HL-60 (cell line): Measurements from ENCODE around the gene EFNA5.

ENCODE experiments used
- DNase-seq, 2 experiments: peaks; one replicate each; pipeline ENCODE4 v3.0.0-alpha.2; 2010 to 2020; ENCODE audit warnings: low read depth in 1 of 2, low spot score in 1 of 2
- H3K27ac ChIP-seq: fragments of 250-450 bp; sonication (Bioruptor Pico); replicated peaks from 2 replicates; pipeline ENCODE4 v1.5.1; 2020; ENCODE audit warnings: mild to moderate bottlenecking, moderate library complexity
- H3K27me3 ChIP-seq: fragments of 250-450 bp; sonication (Bioruptor Pico); 2 replicates; pipeline ENCODE4 v1.5.1; 2021; ENCODE audit warnings: mild to moderate bottlenecking, moderate library complexity; ENCODE audit not compliant: insufficient read depth, poor library complexity, severe bottlenecking
- H3K4me3 ChIP-seq: replicated peaks from 2 replicates; pipeline ENCODE4 v1.5.1; 2011; ENCODE audit warnings: mild to moderate bottlenecking, control low read depth, low read length; ENCODE audit not compliant: insufficient read depth
- CTCF ChIP-seq: IDR thresholded peaks from one replicate; pipeline ENCODE4 v1.5.1; 2011; ENCODE audit warnings: low read length, control low read depth, inconsistent platforms; ENCODE audit not compliant: insufficient read depth
- GABPA ChIP-seq: IDR thresholded peaks from 2 replicates; pipeline ENCODE4 v1.6.1; 2012; ENCODE audit warnings: low read depth
- POLR2AphosphoS5 ChIP-seq: IDR thresholded peaks from 2 replicates; pipeline ENCODE4 v1.6.1; 2012; ENCODE audit warnings: low read depth
- REST ChIP-seq: IDR thresholded peaks from 2 replicates; pipeline ENCODE4 v1.6.1; 2012; ENCODE audit warnings: low read depth; ENCODE audit not compliant: insufficient replicate concordance
- SPI1 ChIP-seq: IDR thresholded peaks from 2 replicates; pipeline ENCODE4 v1.6.1; 2012; ENCODE audit warnings: low read depth, mild to moderate bottlenecking, borderline replicate concordance

The EFNA5 gene

GRCh38 chr5:107387526-107388140 lies 283.1 kb downstream of the EFNA5 start:
- no peak for DNase-seq
- TF ChIP-seq POLR2AphosphoS5 = no peak
- no peak for TF ChIP-seq REST
- TF ChIP-seq CTCF = no peak
- TF ChIP-seq SPI1 = no peak
- TF ChIP-seq GABPA = no peak
- Histone ChIP-seq H3K4me3 (no peak overlapping the region), H3K27ac (no peak overlapping the region), H3K27me3 (no peaks in the 10 kb centered on the region)

- Histone ChIP-seq H3K4me3 (no peak overlapping the region), H3K27me3 (no peaks in the 10 kb centered on the region), H3K27ac (no peak overlapping the region)
- DNase-seq = no peak
- TF ChIP-seq REST = no peak
- no peak for TF ChIP-seq POLR2AphosphoS5
- no peak for TF ChIP-seq SPI1
- TF ChIP-seq GABPA = no peak
- no peak for TF ChIP-seq CTCF
These were observed 285.0 kb downstream of the EFNA5 start for GRCh38 chr5:107385708-107386107.

GRCh38 chr5:107384256-107384655 lies 286.5 kb downstream of the EFNA5 start:
- Histone ChIP-seq H3K27me3 (no peaks in the 10 kb centered on the region), H3K4me3 (no peak overlapping the region), H3K27ac (no peak overlapping the region)
- TF ChIP-seq POLR2AphosphoS5 = no peak
- no peak for TF ChIP-seq REST
- no peak for TF ChIP-seq CTCF
- no peak for TF ChIP-seq GABPA
- TF ChIP-seq SPI1 = no peak
- DNase-seq = no peak
